HG03103 (cell line): ENCODE measurements around the gene TTC9.

Experiments used
- ATAC-seq: cut with Tn5 transposase; IDR thresholded peaks from one replicate; pipeline ENCODE4 v1.9.1; 2021; ENCODE audit warnings: low read depth; ENCODE audit not compliant: unreplicated experiment

TTC9 gene

DNA sequence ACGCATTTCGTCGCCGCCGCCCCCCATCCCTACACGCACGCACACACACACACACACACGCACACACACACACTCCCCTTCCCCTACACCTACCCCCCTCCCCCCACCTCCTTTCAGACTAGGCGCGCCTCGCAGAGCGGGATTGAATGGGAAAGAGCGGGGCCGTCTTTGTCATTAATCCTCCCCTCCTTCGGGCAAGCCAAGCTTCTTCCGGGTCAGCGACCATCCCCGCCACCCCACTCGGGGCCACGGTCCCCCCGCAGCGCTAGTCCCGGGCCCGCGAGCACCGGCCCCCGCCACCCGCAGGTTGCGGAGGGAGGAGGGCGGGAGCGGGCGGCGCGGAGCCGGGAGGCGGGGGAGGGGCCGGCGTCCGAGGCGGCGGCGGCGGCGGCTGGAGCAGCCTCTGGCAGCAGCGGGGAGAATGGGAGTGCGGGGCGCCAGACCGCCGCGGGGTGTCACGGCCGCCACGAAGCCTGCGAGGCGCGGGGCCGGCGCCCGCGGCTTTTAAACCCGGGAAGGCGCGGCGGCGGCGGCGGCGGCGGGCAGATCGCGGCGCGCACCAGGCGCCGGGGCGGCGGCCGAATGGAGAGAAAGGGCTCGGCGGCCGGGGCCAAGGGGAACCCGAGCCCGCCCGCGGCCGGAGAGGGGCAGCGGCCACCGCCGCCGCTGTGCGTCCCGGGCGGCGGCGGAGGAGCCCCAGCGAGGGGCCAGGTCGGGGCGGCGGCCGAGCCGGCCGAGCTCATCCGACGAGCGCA, at the start of gene TTC9:
Gene TTC9, plus strand, starts transcription at position 369 of the 755 bp plus-strand sequence. Its CDS starts 214 bp downstream, at position 583.
- no peak for ATAC-seq

DNA sequence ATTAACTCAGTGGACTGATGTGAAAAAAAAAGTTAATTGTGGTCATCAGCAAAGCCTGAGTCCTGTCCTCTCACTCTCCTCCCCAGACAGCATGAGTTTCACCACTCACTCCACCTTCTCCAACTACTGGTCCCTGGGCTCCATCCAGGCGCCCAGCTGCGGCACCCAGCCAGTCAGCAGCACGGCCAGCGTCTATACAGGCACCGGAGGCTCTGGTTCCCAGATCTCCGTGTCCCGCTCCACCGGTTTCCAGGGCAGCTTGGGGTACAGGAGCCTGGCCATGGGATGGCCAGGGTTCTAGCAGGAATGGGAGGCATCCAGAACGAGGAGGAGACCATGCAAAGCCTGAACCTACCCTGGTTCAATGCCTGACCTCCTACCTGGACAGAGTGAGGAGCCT, 47.3 kb upstream of the TTC9 start:
- ATAC-seq, result no peak

DNA sequence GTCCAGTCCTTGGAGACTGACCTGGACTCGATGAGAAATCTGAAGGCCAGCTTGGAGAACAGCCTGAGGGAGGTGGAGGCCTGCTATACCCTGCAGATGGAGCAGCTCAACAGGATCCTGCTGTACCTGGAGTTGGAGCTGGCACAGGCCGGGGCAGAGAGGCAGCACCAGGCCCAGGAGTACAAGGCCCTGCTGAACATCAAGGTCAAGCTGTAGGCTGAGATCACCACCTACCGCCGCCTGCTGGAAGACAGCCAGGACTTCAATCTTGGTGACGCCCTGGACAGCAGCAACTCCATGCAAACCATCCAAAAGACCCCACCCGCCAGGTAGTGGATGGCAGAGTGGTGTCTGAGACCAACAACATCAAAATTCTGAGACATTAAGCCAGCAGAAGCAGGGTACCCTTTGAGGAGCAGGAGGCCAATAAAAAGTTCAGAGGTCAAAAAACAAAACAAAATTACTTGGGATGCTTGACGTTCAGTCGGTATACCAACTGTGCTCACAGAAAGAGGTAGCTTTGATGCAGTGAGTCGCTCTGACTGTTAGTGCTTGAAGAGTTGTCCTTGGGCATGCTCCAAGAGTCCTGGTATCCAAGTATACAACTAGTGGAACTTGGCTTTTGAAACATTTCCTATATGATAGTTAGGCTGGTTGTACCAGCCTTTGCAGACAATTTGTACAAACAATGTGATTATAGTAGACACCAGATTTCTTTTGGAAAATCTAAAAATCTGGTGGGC, 46.1 kb upstream of the TTC9 start:
- no peak for ATAC-seq

DNA sequence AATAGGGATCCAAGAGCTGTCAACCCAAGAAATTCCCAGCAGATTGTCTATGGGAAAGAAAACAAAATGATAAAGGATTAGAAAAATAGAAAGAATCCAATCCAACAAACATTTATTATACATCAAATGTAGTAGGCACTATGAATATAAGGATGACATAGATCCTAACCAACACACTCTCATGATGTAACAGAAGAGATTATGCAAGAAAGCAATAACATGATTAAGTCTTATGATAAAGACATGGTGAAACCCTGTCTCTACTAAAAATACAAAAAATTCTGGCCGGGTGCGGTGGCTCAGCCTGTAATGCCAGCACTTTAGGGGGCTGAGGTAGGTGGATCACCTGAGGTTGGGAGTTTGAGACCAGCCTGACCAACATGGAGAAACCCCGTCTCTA, 44.0 kb upstream of the TTC9 start:
- ATAC-seq, result no peak

DNA sequence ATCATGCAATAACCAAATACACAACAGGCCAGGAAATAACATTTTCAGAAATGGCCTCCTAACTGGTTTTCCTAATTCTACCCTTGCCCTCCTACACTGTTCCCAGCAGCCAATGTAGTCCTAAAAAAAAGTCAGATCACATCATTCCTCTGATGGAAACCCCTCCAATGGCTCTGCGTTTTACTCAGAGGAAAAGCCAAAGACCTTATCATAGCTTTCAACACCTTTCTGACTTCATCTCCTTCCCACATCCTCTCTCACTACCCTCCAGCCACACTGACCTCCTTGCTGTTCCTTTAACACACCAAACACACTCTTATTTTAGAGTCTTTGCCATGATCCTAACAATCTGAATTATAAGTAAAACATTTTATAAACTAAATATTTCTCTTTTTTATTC, 42.4 kb upstream of the TTC9 start:
- no peak for ATAC-seq

DNA sequence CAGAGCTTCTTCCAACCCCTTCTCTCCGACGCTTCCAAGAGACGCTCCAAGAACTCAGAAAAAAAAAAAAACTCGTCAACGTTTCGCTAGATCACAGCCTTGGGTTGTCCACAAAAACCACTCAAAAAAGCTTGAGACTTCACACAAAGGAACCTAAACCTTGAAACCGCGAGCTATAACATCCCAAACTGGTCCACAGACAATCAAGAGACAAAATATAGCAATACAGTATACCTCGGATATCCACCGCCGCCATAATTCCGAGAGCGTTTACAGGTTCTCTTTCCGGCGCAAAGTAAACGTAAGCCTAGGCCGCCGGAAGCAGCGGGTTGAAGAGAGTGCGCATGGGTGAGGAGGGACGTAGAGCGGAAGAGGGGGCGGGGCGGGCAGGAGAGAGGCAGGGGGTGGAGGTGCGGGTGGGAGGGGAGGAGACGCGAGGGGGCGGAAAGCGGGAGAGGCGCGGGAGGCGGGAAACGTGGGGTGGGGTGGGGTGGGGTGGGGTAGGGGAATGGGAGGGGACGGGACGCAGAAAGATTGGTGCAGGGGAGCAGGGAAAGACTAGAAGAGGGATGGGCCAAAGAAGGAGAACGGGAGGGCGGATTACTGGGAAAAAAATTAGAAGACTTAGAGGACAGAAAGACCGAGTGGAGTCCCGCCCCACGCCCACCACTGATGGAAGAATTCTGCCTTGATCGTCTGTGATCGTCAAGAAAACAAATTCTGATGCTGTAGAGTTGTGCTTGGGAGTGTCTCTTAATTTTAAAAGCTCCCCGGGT, 41.1 kb upstream of the TTC9 start, which contains the start of gene MED6:
Gene MED6, minus strand, starts transcription at position 274 of the 776 bp plus-strand sequence. Its CDS starts 18 bp downstream, at position 256.
- peak; percentile 79 for ATAC-seq

DNA sequence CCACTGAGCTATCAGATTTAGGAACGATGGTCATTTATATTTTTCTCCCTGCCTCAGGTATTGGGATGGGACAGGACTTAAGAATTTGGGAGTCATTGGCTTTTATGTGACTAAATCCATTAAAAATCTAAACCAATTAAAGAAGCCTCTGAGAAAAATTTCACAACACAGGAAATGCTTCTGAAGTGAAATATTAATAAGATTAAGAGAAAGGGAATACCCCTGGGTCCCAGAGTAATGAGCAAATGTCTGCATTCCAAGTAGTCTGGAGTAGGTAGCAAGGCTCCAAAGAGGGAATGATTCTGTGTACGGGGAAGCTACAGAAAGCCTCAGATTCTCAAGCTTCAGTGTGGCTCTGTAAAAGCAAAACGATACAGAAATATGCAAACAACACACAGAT, 40.6 kb upstream of the TTC9 start:
- ATAC-seq, result no peak

DNA sequence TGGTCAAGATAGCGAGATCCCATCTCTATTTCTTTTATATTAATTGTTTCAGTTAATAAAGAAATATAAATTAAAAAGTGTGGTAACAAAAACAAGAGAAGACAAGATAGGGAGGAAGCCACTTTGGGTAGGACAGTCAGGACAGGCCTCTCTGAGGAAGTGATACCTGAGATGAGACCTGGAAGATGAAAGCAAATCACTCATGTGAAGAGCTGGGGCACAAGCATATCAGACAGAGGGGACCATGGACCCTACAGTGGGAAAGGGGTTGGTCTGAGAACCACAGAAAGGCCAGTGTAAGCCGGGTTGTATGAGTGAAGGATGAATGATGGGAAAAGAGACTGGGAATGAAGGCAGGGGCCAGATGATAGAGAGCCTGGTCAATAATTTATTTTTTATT, 39.5 kb upstream of the TTC9 start:
- peak; percentile 62 for ATAC-seq

DNA sequence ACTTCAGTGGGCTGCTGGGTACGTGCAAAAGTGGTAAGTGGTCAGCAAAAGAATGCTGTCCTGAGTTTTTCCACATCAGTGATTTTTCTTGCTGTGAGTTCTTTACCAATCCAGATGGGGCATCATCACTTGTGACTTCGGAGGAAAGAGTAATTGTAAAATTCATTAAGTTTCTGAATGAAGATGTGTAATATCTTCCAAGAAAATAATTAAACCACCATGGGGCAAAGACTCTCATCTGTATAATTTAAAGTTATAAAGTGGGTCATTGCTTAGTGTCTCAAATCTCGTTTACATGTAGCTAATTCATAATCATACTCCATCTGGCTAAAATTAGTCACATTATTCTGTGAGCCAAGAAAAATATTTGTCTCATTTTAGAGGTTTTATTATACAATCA, 30.5 kb upstream of the TTC9 start:
- no peak for ATAC-seq

DNA sequence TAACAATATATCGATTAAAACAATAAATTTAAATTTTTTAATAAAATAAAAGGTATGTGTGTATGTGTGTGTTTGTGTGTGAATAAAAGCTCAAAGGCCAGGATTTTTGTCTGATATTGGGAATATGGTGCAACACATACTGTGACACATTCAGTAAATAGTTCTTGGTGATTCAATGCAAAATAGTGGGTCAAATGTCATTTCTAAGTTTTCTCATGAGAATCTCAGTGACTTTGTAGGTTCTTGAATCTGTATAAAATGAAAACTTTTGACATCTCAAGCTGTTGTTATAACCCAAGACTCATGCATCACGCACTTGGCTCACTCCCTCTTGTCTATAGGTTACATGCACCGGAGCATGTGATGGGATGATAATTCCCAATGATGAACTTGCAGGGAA, 25.1 kb upstream of the TTC9 start:
- no peak for ATAC-seq

DNA sequence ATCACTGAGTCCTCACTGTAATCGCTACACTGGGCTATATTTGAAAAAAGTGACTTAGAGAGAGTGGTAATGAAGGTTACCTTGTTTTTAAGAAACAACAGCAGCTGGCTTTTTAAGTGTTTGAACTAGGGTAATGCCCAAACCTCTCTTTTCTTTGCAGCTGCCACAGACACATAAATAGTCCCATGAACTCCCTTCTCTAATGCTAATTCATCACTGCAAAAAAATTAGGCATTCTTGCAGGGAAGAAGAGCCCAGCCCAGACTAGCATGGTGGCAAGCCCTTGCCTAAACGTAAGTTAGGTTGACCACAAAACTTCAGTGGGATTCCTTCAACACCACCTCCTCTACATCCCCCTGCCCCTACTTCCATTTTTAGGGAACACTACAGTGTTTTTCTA, 23.4 kb upstream of the TTC9 start:
- ATAC-seq, result no peak

DNA sequence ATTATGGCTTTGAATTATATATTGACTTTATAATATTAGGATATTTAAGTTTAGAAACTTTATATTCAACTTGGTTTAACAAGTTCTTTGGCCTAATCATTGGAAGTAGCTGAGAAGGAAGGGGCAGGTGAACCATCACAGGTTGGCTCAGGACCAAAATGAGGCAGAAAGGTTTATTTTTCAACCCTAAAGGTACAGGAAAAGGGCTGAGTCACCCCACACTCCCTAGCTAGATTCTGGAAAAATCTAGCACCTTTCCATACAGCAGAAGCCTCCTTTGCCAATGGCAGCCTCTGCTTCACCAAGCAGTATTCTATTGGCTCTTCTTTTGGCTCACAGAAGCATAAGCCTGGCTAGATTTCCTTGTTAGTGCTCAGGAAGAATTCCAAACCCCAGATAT, 22.0 kb upstream of the TTC9 start:
- ATAC-seq, result no peak

DNA sequence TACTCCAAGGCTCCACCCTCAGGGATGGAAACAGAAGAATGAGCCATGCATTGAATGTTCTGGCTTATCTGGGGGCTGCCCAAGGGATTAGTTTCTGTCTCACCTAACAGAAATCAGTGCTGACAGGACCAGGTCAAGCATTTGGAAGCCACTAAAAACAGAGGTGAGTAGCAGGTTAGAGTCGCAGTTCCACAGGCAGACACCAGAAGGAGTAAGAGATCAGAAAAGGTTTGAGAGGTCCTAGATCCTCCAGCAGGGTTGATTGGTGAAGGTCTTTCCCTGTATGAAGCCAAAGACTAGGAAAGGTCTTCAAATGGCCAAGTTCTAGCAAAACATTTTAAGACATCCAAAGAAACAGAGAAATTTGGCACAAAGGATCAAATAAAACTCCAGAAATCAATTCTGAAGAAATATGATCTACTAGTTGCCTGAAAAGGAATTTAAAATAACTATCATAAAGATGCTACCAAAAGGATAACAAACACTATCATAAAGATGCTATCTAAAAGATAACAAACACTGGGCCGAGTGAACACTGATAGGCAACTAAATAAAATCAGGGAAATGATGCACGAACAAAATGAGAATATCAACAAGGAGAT, 19.5 kb upstream of the TTC9 start:
- ATAC-seq, result no peak

DNA sequence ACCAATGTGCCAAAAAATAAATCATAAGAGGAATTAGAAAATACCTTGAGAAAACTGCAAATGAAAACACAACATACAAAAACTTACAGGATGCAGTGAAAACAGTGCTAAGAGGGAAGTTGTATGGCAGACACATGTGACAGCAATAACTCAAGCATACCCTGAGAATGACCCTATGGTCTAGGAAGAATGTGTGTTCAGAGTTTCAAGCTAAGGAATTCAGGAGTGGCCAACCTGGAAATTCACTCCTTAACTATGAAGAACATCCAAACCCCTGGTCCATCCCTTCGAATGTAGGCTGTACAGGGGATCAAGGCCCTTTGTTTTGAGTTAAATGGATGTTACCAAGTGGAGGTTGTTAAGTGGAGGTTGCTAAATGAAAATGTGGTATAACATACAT, 16.7 kb upstream of the TTC9 start:
- ATAC-seq, result no peak

DNA sequence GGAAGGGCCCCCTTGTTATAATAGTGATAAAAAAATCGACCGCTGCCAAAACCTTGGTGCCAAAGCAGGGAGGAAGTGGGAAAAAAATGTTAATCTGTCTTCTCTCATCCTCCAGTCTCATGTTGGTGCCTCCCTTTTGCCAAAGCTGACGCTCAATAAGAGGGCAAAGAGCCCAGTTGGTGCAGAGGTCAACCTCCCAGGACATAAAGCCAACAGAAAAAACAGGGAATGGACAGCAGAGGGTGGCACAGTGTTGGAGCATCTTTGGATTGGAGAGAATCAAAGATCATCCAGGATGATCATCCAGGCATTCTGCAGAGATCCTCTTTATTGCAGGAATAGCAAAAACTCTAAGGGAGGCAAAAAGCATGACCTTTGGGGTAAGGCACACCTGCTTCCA, 9.8 kb upstream of the TTC9 start:
- ATAC-seq, result no peak

DNA sequence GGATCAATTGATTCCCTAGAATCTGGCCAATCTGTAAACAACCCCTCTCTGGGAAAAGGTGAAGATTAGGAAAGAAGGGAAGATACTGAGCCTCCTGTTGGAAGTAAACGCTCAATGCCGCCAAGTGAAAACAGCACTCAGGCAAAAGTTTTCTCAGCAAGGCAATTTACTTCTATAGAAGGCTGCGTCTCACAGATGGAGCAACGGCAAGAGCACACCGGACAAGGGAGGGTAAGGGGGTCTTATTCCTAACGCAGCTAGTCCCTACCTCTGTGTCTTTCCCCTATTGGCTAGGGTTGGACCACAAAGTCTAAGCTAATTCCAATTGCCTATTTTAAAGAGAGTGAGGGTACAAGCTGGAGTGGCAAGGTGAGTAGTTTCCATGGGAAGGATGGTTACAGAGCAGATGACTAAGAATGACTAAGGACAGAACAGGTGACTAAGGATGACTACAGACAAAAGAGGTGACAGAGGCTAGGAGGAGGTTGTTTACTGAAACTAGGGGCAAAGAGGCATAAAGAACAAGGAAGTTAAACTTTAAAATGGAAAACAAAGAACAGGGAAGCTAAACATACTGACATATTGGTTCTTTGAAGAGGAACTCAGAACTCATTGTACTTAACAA, 5.6 kb upstream of the TTC9 start:
- no peak for ATAC-seq

DNA sequence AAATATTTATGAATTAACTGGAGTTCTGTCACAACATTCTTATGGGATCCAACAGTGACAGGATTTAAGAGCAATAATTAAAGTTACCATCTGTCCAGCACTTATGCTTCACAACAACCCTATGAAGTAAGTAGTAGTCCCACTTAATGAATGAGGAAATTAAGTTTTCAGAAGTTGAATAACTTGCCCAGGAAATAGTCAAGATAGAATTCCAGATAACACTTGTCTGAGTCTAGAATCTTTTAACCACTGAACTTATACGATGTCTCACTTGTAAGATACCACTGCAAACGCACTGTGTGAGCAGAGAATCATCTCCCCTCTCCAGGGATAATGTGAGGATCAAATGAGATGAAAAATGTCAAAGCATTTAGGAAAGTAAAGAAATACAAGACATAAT, 3.3 kb upstream of the TTC9 start:
- ATAC-seq, result no peak

DNA sequence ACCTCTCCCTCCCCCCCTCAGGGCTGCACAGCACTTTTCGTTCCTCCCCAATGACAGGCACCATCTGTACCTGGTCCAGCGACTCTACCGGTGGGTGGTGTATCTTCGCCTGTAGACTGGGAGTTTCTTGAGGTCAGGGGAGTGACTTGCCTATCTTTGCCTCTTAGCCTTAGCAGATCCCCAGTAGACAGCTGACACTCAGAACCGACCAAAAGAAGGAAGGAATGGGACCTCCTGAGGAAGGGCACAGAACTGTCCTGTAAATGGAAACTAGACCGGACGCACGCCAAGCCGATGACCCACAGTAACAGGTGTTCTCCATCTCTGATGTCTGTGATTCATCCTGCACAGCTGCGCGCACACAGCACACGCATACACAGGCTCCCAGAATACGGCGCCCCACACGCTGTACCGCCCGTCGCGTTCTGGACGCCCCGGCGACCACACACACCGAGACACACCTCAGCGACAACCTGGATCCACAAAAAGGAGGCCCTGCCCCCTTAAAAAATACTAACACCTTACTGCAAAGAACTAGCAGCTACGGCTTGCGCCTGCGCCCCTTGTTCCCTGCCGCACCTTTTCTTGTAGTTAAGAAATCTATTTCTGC, 673 bp upstream of the TTC9 start:
- peak; percentile 47 for ATAC-seq

DNA sequence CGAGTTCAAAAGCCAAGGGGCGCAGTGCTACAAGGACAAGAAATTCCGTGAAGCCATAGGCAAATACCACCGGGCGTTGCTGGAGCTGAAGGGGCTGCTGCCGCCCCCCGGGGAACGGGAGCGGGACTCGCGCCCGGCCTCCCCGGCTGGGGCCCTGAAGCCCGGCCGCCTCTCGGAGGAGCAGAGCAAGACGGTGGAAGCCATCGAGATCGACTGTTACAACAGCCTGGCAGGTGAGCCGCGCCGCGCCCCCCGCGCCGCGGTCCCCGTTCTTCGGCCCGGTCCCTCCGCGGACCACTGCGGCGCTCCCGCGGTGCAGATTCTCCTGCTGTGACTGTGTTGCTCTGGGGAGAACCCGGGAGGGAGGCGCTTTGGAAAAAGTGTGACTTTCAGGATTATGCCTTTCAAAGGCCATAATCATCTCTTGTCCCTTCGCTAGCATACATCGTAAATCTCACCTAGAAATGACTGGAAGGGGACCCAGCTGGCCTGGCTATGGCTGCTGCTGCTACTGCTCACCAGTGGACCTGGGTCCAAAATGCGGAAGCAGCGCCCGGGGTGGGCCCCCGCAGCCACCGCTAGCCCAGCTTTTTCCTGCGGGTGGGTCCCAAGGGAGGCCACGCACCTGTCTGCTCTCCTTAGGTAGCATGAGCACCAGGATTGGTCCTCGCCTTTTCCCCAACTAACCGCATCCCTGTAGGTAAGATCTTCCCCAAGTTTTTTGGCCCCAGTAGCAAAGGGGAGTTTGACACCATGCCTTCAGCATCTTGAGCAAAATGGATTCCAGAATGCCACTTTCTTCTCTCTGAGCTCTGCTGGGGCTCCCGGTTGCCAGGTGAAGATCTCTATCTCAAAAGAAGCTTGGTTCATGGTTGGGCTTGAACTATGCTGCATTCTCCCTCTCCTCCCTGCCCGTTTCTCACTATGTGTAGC, 853 bp downstream of the TTC9 start:
- no peak for ATAC-seq
